ENCODE measurements around the gene ACOX3. TPM values are rescaled to one million over a fixed set of nuclear protein-coding genes. Genes with fewer than 3 reads are reported as not detected.

ACOX3 gene
- total and polyA plus RNA-seq, 9 of the 15 experiments (the other 6 are each of a cell fraction or from before 2014, with no cell fraction given), result 0.68 to 7.3 (median 3.7) TPM

- no peak for TF ChIP-seq ZBTB7A (IDR thresholded peaks at IDR 0.05; ENCODE audit: borderline replicate concordance, control insufficient read depth, low read depth, low read length)
- TF ChIP-seq ZFX (CRISPR knock-in tag; IDR thresholded peaks at IDR 0.05), result peak; percentile 74
- TF ChIP-seq U2AF2 (optimal IDR thresholded peaks at IDR 0.05; ENCODE audit: low read depth, low read length), result no peak
- no peak for TF ChIP-seq BRD9 (IDR thresholded peaks at IDR 0.05; ENCODE audit: low read depth, partially characterized antibody)
- no peak for TF ChIP-seq BRF1 (IDR thresholded peaks at IDR 0.05; ENCODE audit: borderline replicate concordance, extremely low read depth, insufficient read length)
- no peak for TF ChIP-seq MBD1 (CRISPR knock-in tag; IDR thresholded peaks at IDR 0.05)
- TF ChIP-seq TRIM24 (IDR thresholded peaks at IDR 0.05), result no peak
- no peak for TF ChIP-seq RAD21 (CRISPR knock-in tag; conservative IDR thresholded peaks at IDR 0.05 in 1 of 2, IDR thresholded peaks at IDR 0.05 in 1 of 2)
- peak; percentile 35; the same call in 1 of the 2 replicates for TF ChIP-seq BACH1 (tag; IDR thresholded peaks at IDR 0.05)
- TF ChIP-seq NR1H2 (CRISPR knock-in tag; IDR thresholded peaks at IDR 0.05), result 0 out of 2 replicates have a peak, but pooled peaks have one; percentile 77
- no peak for TF ChIP-seq BDP1 (IDR thresholded peaks at IDR 0.05; ENCODE audit: insufficient read depth, insufficient read length)
- TF ChIP-seq ZNF316 (IDR thresholded peaks at IDR 0.05), result no peak
- TF ChIP-seq RHOXF2B (CRISPR knock-in tag; conservative IDR thresholded peaks at IDR 0.05), result no peak; the same call in 1 of the 2 replicates
- TF ChIP-seq SPI1 (IDR thresholded peaks at IDR 0.05; ENCODE audit: borderline replicate concordance, low read depth, low read length), result no peak
- TF ChIP-seq CBX2 (IDR thresholded peaks at IDR 0.05; ENCODE audit: insufficient read depth, low read length, poor library complexity, severe bottlenecking), result no peak
- no peak for TF ChIP-seq SMARCA5 (IDR thresholded peaks at IDR 0.05)
- TF ChIP-seq SAFB (IDR thresholded peaks at IDR 0.05; ENCODE audit: borderline replicate concordance, low read depth, low read length), result no peak
- TF ChIP-seq SRSF3 (IDR thresholded peaks at IDR 0.05; ENCODE audit: insufficient read depth, low read length), result no peak
- TF ChIP-seq MLX (CRISPR knock-in tag; conservative IDR thresholded peaks at IDR 0.05), result no peak
- no peak for TF ChIP-seq PURB (CRISPR knock-in tag; IDR thresholded peaks at IDR 0.05; ENCODE audit: low read depth)
- TF ChIP-seq TAF9B (IDR thresholded peaks at IDR 0.05; ENCODE audit: partially characterized antibody), result peak; percentile 77
- no peak for TF ChIP-seq ZNF212 (CRISPR knock-in tag; IDR thresholded peaks at IDR 0.05)
- no peak for TF ChIP-seq HDAC3 (IDR thresholded peaks at IDR 0.05; ENCODE audit: borderline replicate concordance, partially characterized antibody)
- no peak for TF ChIP-seq MITF (IDR thresholded peaks at IDR 0.05)
- TF ChIP-seq CBFA2T2 (conservative IDR thresholded peaks at IDR 0.05), result no peak
- TF ChIP-seq SNRNP70 (optimal IDR thresholded peaks at IDR 0.05; ENCODE audit: low read depth, low read length), result no peak
- TF ChIP-seq PRMT5 (CRISPR knock-in tag; IDR thresholded peaks at IDR 0.05), result no peak
Observed at GRCh38 chr4:8440492-8441311, at the start of gene ACOX3, which contains the start of gene TRMT44 (continued).

All from K562 (cell line).